ENCODE measurements around the gene FBXO33.

FBXO33 gene

GRCh38 chr14:39430762-39431415 lies 1.3 kb downstream of the FBXO33 start:
- no peak for DNase-seq (ENCODE audit: low read depth)

DNA sequence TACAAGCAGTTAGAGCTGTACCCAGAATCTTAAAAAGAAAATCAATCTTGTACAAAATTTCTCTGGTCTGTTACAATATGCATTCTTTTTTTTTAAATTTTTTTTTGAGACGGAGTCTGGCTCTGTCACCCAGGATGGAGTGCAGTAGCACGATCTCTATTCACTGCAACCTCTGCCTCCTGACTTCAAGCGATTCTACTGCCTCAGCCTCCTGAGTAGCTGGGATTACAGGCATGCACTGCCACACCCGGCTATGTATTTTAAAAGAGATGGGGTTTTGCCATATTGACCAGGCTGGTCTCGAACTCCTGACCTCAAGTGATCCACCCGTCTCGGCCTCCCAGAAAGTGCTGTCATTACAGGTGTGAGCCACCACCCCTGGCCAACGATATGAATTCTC lies 4.1 kb downstream of the FBXO33 start:
- DNase-seq (ENCODE audit: low read depth): no peak

GRCh38 chr14:39426605-39427004 lies 5.6 kb downstream of the FBXO33 start:
- DNase-seq (ENCODE audit: low read depth): no peak

GRCh38 chr14:39425947-39426346 lies 6.3 kb downstream of the FBXO33 start:
- DNase-seq (ENCODE audit: low read depth): no peak

DNA sequence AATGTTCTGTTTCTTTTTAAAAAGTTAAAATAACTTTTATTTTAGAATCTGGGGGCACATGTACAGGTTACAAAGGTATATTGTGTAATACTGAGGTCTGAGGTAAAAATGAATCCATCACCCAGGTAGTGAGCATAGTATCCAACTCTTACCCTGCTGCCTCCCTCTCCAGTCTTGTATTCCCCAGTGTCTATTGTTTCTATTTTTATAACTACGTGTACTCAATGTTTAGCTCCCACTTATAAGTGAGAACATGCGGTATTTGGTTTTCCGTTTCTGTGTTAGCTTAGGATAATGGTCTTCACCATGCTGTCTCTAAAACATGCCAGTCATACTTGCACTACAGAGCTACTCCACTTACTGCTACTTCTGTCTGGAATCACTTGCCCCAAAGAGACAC lies 8.4 kb downstream of the FBXO33 start:
- DNase-seq (ENCODE audit: low read depth): no peak

GRCh38 chr14:39422243-39422642 lies 10.0 kb downstream of the FBXO33 start:
- DNase-seq (ENCODE audit: low read depth): no peak

DNA sequence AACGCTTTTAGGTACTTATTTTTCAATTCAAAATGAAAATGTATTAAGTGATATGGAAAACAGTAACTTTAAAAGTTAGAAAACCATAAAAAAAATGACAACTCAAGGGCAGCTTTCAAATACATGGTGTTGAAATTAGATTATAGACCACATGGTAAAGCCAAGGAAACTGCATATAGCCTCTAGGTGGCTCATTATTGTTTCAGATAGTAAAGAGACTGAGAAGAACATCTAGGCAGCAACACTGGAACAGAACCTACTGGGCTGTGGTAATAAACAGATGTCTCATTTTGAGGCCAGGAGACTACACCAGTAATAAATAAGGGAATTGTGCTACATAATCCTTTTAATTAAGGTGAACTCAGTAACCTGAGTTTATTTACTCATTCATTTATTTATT lies 13.0 kb downstream of the FBXO33 start:
- no peak for DNase-seq (ENCODE audit: low read depth)

DNA sequence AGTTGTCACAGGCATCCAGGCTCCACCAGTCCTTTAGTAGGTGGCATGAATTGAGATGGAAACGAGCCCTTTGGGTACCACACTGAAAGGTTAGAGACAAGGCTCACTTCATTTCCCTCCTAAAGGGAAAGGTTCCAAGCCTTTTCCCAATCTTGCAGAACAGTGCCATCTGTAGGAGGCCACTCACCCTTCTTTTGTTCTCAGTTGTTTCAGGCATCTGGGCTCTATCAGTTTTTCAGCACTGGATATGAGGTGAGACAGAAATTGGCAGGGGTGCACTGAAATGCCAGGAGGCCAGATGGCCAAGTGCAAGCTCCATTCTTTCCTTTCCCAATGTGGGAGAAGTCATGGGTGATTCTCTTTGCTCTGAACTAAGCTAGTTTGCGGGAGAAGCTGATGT lies 15.2 kb downstream of the FBXO33 start:
- DNase-seq (ENCODE audit: low read depth): no peak

- no peak for DNase-seq (ENCODE audit: low read depth)
These were observed 16.2 kb downstream of the FBXO33 start for GRCh38 chr14:39416072-39416471.

GRCh38 chr14:39406560-39406959 lies 25.7 kb downstream of the FBXO33 start:
- DNase-seq (ENCODE audit: low read depth): no peak

DNA sequence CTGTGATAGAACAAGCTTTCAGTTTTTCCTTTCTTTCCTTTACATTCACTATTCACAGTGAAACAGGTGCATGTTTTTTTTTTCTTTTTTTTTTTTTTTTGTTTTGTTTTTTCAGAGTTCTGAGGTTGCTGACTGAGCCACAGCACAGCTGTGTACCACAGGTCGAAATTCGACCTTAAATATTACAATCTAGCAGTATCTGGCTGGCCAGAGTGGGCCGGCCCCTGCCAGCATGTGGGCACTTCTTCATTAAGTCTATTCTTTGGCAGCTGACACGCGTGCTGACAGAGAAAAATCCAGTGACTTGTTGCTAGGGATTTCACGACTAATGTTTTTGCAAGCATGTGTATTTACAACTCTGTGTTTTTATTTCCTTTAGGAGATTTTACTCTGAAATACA lies 33.9 kb downstream of the FBXO33 start:
- DNase-seq (ENCODE audit: low read depth): no peak

- DNase-seq (ENCODE audit: low read depth): no peak
These were observed 35.8 kb downstream of the FBXO33 start for GRCh38 chr14:39396448-39396847.

DNA sequence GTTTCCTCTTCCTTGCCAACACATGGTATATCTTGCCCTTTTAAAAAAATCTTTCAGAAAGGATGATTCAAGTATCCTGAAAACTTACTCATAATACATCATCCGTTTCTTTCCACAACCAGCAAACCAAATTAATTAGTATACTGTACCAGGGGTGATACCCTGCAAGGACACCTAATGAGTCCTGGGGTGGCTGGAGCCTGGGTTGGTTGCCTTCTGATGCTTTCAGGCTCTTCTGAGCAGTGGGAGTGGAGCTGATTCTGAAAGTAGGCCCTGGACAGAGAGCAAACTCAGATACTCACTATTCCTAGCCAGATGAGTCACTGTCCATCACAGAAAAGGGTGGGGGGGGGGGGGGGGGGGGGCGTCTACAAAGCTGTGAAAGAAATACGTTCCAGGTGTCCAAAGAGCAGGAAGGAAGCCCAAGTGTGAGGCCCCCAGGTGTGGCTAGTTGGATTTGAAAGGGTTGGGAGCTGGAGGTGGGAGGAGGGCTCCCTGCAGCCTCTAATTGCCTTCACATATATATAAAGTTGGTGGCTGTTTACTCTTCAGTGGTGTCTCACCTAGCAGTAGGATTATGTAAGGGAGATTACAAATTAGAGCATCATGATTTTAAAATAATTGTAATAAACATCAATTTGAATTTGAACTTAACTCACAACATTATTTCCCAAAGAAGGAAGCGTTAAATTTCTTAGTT lies 36.5 kb downstream of the FBXO33 start:
- no peak for DNase-seq (ENCODE audit: low read depth)

- DNase-seq (ENCODE audit: low read depth): no peak
These were observed 38.9 kb downstream of the FBXO33 start for GRCh38 chr14:39393289-39393688.

DNA sequence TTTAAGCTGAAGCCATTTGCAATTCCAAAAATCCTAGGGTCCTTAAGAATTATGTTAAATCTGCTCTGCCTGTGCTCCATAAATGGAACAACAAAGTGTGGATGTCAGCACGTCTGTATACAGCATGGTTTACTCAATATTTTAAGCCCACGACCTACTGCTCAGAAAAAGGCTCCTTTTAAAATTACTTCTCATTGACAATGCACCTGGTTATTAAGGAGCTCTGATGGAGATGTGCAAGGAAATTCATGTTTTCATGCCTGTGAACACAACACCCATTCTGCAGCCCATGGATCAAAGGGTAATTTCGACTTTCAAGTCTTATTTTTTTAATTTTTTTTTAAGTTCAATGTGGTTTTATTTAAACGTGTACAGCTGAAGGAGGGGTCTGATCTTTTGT lies 48.1 kb downstream of the FBXO33 start:
- no peak for DNase-seq (ENCODE audit: low read depth)

- no peak for DNase-seq (ENCODE audit: low read depth)
These were observed 48.5 kb downstream of the FBXO33 start for GRCh38 chr14:39383741-39384140.

GRCh38 chr14:39383026-39383660 lies 49.1 kb downstream of the FBXO33 start:
- DNase-seq (ENCODE audit: low read depth): no peak

- no peak for DNase-seq (ENCODE audit: low read depth)
These were observed 49.8 kb downstream of the FBXO33 start for GRCh38 chr14:39382463-39382862.

- DNase-seq (ENCODE audit: low read depth): no peak
These were observed 50.9 kb downstream of the FBXO33 start for GRCh38 chr14:39381366-39381765.

- no peak for DNase-seq (ENCODE audit: low read depth)
These were observed 55.4 kb downstream of the FBXO33 start for GRCh38 chr14:39376667-39377403.

DNA sequence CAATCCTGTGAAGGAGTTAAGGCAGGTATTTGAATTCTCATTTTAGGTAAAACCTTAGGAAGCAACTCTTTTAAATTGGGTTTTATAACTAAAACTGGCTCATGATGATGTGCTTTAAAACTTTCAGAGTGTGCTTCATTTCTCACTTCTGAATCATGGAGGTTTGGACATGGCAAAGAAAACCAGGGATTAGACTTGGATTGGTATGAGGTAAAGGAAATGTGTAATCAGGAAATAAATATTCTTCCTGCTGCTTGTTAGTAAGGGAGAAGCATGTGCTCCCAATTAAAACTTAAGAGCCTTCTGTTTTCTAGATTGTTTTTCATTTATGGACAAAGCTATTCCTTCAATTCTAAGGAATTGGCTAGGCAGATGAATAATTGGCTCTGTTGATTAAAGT lies 57.4 kb downstream of the FBXO33 start:
- DNase-seq (ENCODE audit: low read depth): no peak

- no peak for DNase-seq (ENCODE audit: low read depth)
These were observed 59.6 kb downstream of the FBXO33 start for GRCh38 chr14:39372656-39373055.

DNA sequence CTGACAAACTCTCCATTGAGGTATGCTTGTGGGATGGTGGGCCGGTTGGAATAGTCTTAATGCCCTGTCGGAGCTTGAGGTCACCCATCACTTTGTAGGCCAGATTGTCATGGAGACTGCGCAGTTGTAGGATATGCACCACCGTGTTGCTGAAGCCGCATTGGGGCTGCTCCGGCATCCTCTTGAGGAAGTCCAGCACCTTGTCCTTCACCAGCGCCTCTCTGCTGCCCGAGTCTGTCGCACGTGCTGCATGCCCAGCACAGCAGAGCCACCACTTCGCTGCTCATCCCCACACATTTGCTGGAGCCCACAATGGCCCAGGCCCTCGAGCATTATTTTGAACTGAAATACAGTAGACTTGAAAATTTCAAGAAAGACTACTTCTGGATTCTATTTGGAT lies 61.8 kb downstream of the FBXO33 start:
- DNase-seq (ENCODE audit: low read depth): no peak
